IgD-negative memory B cell (primary cell): ENCODE results near the gene FAM180A. TPM values are rescaled to one million over a fixed set of nuclear protein-coding genes. Genes with fewer than 3 reads are reported as not detected.

ENCODE experiments used
- H3K27ac Mint-ChIP-seq, 3 donors: one replicate each; pipeline ENCODE4 v1.8.0; 2020 to 2022; ENCODE audit warnings: mild to moderate bottlenecking in 3 of 3, mixed read lengths in 3 of 3, moderate library complexity in 1 of 3
- H3K27me3 Mint-ChIP-seq: one replicate; pipeline ENCODE4 v1.8.0; 2021; ENCODE audit warnings: mixed read lengths
- H3K36me3 Mint-ChIP-seq: one replicate; pipeline ENCODE4 v1.8.0; 2020; ENCODE audit warnings: mild to moderate bottlenecking, mixed read lengths
- H3K4me1 Mint-ChIP-seq, 3 donors: one replicate each; pipeline ENCODE4 v1.8.0; 2020 to 2022; ENCODE audit warnings: mixed read lengths in 3 of 3, mild to moderate bottlenecking in 1 of 3
- H3K4me3 Mint-ChIP-seq, 4 donors: one replicate each; pipeline ENCODE4 v1.8.0; 2020 to 2022; ENCODE audit warnings: mild to moderate bottlenecking in 4 of 4, mixed read lengths in 4 of 4, moderate library complexity in 3 of 4
- H3K9me3 Mint-ChIP-seq, 3 donors: one replicate each; pipeline ENCODE4 v1.8.0; 2020 to 2021; ENCODE audit warnings: mixed read lengths in 3 of 3, mild to moderate bottlenecking in 1 of 3
- polyA plus RNA-seq: library from polyadenylated mRNA; unstranded; fragments of 300-500 nt; fragmentation: Illumina TruSeq; gene quantifications from one replicate; pipeline ENCODE4 v1.2.3, GENCODE V29; 2021

Gene FAM180A
- not detected for polyA plus RNA-seq

DNA sequence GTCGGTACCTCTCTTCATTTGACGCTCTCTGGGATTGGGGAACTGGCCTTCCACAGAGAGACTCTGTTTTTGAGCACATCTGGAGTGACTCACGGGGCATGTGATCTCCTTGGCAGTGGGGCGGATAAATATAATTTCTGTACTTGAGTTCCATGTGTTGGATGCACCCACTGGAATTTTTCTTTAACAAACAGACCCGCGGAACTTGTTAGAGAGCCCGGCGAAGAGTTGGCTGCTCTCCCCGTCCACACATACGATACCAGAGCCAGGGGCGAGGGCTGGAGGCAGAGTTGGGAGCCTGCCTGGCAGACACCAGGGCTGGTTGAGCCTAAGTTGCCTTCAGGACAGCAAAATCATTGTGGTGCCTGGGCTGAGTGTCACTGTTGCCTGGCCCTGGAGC is at the start of gene FAM180A:
Gene FAM180A (minus strand): TSS at position 44 of the 400 bp plus-strand sequence. CDS start 233 bp downstream, outside the sequence.
- Mint-ChIP-seq H3K27ac (no peak within 1 kb of the TSS), H3K4me1 (no peaks in the 10 kb centered on the region), H3K4me3 (no peak within 1 kb of the TSS), H3K27me3 (peaks cover 7% of the 10 kb centered on the region), H3K36me3 (peaks cover 4% of the 10 kb centered on the region), H3K9me3 (no peaks in the 10 kb centered on the region)

DNA sequence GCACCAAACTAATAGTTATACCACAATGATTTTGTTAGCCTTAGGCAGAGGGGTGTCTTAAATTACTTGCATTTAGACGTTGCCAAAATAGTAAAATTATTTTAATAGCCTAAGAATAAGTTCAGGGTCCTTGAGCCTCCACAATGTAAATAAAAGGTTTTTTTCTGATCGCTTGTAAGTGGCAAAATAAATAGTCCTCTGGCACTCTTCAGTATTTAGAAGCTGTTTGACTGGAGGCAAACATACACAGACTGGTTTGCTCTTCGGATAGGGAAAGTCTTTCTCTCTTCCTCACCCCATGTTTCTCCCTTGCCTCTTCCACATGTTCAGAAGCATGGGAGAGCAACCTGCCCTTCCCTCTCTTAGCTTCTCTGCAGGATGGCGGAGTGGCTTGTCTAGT is 49.5 kb upstream of the FAM180A start:
- no peak overlapping the region for H3K4me3 Mint-ChIP-seq
- no peak overlapping the region for H3K27ac Mint-ChIP-seq
- peaks cover 4 to 9% (median 6%) of the 10 kb centered on the region in 3 donors for H3K4me1 Mint-ChIP-seq
- no peaks in the 10 kb centered on the region for H3K9me3 Mint-ChIP-seq
- peaks cover 14% of the 10 kb centered on the region for H3K27me3 Mint-ChIP-seq
- peaks cover 9% of the 10 kb centered on the region for H3K36me3 Mint-ChIP-seq

- Mint-ChIP-seq H3K27ac (no peak overlapping the region), H3K4me1 (peaks cover 2 to 6% (median 2%) of the 10 kb centered on the region in 3 donors), H3K36me3 (peaks cover 9% of the 10 kb centered on the region), H3K4me3 (no peak overlapping the region), H3K9me3 (no peaks in the 10 kb centered on the region), H3K27me3 (peaks cover 10% of the 10 kb centered on the region)
These were observed 47.4 kb upstream of the FAM180A start for GRCh38 chr7:135795846-135796570.

DNA sequence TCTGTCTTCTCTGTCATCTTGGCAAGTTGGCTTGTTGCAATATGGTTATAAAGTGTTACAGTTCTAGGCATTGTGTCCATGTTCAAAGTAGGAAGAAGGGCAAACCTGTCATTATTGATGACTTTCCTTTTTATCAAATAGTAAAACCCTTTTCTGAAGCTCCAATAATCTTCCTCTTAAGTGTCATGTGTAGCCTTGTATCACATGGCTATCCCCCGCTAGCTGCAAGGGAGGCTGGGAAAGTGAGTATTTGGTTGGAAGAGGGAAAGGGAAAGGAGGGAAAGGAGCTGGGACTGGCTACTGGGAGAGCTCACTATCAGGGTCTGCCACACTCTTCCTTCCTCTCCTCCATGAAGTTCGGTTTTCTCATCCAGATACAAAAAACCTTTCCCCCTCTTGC is 45.2 kb upstream of the FAM180A start:
- Mint-ChIP-seq H3K27me3 (peaks cover 6% of the 10 kb centered on the region), H3K36me3 (peaks cover 9% of the 10 kb centered on the region), H3K27ac (no peak overlapping the region), H3K9me3 (no peaks in the 10 kb centered on the region), H3K4me3 (no peak overlapping the region), H3K4me1 (no peaks in the 10 kb centered on the region)

DNA sequence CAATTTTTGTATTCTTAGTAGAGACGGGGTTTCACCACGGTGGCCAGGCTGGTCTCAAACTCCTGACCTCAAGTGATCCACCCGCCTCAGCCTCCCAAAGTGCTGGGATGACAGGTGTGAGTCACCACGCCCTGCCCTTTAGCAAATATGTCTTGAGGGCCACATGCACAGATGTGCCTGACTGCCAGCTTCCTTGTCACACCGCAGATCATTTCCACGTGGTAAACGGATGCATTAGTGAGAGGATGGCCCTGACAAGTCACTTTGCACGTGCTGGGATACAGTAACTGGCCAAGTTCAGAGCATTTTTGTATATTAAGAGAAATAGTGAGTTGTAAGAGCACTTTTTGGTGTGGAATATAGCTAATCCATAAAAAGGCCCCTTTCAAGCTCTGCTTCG is 44.3 kb upstream of the FAM180A start:
- Mint-ChIP-seq H3K4me1 (no peaks in the 10 kb centered on the region), H3K36me3 (peaks cover 9% of the 10 kb centered on the region), H3K27ac (no peak overlapping the region), H3K4me3 (no peak overlapping the region), H3K27me3 (peaks cover 9% of the 10 kb centered on the region), H3K9me3 (no peaks in the 10 kb centered on the region)

GRCh38 chr7:135792363-135792668 is 43.7 kb upstream of the FAM180A start:
- no peak overlapping the region for H3K27ac Mint-ChIP-seq
- H3K27me3 Mint-ChIP-seq, result peaks cover 10% of the 10 kb centered on the region
- H3K4me1 Mint-ChIP-seq, result no peaks in the 10 kb centered on the region
- H3K36me3 Mint-ChIP-seq, result peaks cover 9% of the 10 kb centered on the region
- H3K4me3 Mint-ChIP-seq, result no peak overlapping the region
- no peaks in the 10 kb centered on the region for H3K9me3 Mint-ChIP-seq

DNA sequence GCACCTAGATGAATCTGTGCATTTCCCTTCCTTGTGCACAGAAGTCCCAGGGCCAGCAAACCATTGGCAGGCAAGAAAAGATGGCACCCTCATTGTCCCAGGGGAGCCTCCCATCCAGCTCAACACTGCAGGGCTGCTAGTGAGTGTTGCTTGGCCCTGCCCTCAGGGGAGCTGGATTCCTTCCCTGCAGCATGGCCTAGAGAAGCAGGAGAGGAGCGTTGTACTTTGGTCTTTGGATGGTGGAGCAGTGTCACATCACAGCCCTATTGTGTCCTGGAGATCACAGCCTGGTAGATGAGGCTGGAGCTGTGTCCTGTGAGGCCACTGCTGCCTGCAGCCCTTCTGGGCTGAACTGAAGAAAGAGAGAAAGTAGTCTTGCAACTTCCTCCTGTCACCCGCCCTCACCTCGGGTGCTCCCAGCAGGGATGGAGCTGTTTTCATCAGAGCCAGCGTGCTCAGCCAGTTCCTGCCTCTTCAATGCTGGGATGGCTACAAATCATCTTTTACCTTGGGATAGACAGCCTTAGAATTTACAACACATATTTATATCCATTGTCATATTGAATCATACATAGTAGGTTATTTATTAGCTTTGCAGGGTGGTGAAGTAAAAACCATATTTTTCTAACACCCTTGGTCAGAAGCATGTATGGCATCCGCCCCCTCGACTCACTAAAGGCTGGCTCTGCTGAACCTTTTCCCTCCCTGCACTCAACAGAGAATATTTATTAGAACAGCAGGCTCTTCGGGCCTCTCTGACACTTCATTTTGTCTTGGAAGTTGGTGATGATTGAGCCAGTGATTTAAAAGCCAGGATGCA is 43.1 kb upstream of the FAM180A start:
- Mint-ChIP-seq H3K27me3 (peaks cover 10% of the 10 kb centered on the region), H3K27ac (no peak overlapping the region), H3K36me3 (peaks cover 9% of the 10 kb centered on the region), H3K4me1 (no peaks in the 10 kb centered on the region), H3K9me3 (no peaks in the 10 kb centered on the region), H3K4me3 (no peak overlapping the region)

GRCh38 chr7:135790371-135790977 is 41.9 kb upstream of the FAM180A start:
- Mint-ChIP-seq H3K9me3 (no peaks in the 10 kb centered on the region), H3K27ac (no peak overlapping the region), H3K4me1 (no peaks in the 10 kb centered on the region), H3K4me3 (no peak overlapping the region), H3K27me3 (peaks cover 10% of the 10 kb centered on the region), H3K36me3 (peaks cover 4% of the 10 kb centered on the region)

DNA sequence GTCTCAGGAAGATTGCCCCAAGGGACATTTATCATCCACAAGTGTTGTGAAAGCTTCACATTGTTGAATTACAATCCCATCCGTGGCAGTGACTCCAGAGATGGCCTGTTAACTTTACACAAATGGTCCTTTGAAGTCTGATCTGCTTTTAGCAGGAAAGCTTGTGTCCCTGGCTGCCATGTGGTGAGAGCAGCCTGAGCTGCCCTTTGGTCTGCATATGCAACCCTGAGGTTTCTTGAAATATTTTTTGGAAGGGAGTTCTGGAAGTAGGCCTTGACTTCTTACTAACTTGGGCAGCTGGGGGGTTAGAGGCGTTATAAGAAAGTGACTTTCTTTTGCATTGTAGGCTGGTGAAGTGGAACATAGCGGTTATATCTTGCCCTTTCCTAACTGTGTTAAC is 41.3 kb upstream of the FAM180A start:
- Mint-ChIP-seq H3K27me3 (peaks cover 10% of the 10 kb centered on the region), H3K36me3 (no peaks in the 10 kb centered on the region), H3K4me1 (no peaks in the 10 kb centered on the region), H3K9me3 (no peaks in the 10 kb centered on the region), H3K27ac (no peak overlapping the region), H3K4me3 (no peak overlapping the region)

DNA sequence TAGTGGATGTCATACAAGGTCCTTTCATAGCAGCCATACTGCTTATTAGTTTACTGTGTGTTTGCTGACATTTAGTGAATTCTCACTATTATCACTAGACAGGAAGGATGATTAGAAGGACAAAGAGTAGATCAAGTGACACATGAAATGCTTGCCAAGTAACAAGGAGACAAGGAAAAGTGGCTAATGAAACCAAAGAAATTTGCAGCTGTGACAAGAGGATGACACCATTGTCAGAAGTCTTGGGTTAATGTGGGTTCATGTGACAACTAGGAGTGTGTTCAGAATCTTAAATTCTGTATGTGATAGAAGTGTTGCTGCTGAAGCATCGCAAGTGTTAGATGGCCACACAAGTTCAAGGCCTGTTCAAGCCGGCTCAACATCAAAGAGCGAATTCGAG is 40.8 kb upstream of the FAM180A start:
- Mint-ChIP-seq H3K9me3 (no peaks in the 10 kb centered on the region), H3K27ac (no peak overlapping the region), H3K36me3 (no peaks in the 10 kb centered on the region), H3K4me1 (no peaks in the 10 kb centered on the region), H3K4me3 (no peak overlapping the region), H3K27me3 (peaks cover 10% of the 10 kb centered on the region)

GRCh38 chr7:135786911-135787310 is 38.3 kb upstream of the FAM180A start:
- peaks cover 8% of the 10 kb centered on the region for H3K27me3 Mint-ChIP-seq
- no peak overlapping the region for H3K27ac Mint-ChIP-seq
- H3K9me3 Mint-ChIP-seq, result peaks cover 0 to 2% (median 0%) of the 10 kb centered on the region in 3 donors
- H3K4me3 Mint-ChIP-seq, result no peak overlapping the region
- no peaks in the 10 kb centered on the region for H3K36me3 Mint-ChIP-seq
- H3K4me1 Mint-ChIP-seq, result no peaks in the 10 kb centered on the region

DNA sequence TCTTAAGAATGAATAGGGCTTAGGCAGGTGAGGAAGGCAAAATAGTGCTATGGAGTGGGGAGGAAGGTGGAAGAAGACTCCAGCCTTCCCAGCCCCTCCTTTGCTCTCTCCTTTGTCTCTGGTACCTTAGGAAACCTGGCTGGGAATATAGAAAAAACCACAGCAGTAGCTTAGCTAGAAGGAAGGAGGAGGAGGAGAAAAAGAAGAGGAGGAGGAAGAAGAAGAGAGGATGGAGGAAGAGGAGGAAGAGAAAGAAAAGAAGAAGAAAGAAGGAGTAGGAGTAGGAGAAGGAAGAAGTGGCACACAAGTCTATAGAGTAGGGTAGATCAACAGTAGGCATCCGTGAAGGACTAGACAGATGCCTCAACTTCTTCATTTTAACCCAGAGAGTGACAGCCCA is 36.5 kb upstream of the FAM180A start:
- Mint-ChIP-seq H3K9me3 (peaks cover 0 to 2% (median 0%) of the 10 kb centered on the region in 3 donors), H3K36me3 (no peaks in the 10 kb centered on the region), H3K4me3 (no peak overlapping the region), H3K4me1 (no peaks in the 10 kb centered on the region), H3K27me3 (peaks cover 8% of the 10 kb centered on the region), H3K27ac (no peak overlapping the region)

- Mint-ChIP-seq H3K9me3 (peaks cover 0 to 2% (median 0%) of the 10 kb centered on the region in 3 donors), H3K4me3 (no peak overlapping the region), H3K27me3 (peaks cover 6% of the 10 kb centered on the region), H3K27ac (no peak overlapping the region), H3K36me3 (no peaks in the 10 kb centered on the region), H3K4me1 (no peaks in the 10 kb centered on the region)
These were observed 35.4 kb upstream of the FAM180A start for GRCh38 chr7:135784013-135784412.

- Mint-ChIP-seq H3K27ac (no peak overlapping the region), H3K4me1 (no peaks in the 10 kb centered on the region), H3K4me3 (no peak overlapping the region), H3K9me3 (peaks cover 0 to 11% (median 2%) of the 10 kb centered on the region in 3 donors), H3K27me3 (peaks cover 2% of the 10 kb centered on the region), H3K36me3 (no peaks in the 10 kb centered on the region)
These were observed 34.2 kb upstream of the FAM180A start for GRCh38 chr7:135782801-135783200.

DNA sequence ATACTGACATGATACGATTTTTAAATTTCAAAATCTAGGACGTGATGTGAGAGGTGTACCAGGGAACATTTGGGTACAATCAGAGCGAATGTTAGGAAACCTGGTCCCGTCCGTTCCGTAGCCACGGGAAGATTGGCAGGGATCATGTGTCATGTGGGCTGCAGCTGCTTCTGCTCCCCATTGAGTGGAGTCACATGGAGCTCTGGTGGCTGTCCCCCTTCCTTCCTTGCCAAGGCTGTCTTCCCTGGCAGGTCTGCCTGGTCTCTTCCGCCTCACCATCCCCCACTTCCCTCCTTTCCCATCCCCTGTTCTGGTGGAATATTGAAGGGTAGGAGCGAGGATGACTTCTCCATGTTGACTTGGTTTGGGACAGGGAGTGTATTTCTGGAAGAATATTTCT is 33.8 kb upstream of the FAM180A start:
- Mint-ChIP-seq H3K36me3 (no peaks in the 10 kb centered on the region), H3K9me3 (peaks cover 0 to 12% (median 2%) of the 10 kb centered on the region in 3 donors), H3K4me1 (no peaks in the 10 kb centered on the region), H3K27me3 (peaks cover 2% of the 10 kb centered on the region), H3K27ac (no peak overlapping the region), H3K4me3 (no peak overlapping the region)
